ENCODE results near the gene DPF3. TPM values are rescaled to one million over a fixed set of nuclear protein-coding genes. Genes with fewer than 3 reads are reported as not detected.

DPF3 gene
- total RNA-seq, 2 donors from 2014 or later: 18.9 to 23.3 TPM

- intact Hi-C loops (cut with DNase I): no loop called here
- DNase-seq: no peak
- ATAC-seq: peak in 1 of 2 donors; percentile 55
Measured at GRCh38 chr14:72608391-72609204, 285.3 kb downstream of the DPF3 start.

- intact Hi-C loops (cut with DNase I): no loop called here
- ATAC-seq: no peak
- DNase-seq: no peak
Measured at GRCh38 chr14:72607386-72608130, 286.3 kb downstream of the DPF3 start.

GRCh38 chr14:72606879-72607278 is 287.0 kb downstream of the DPF3 start:
- DNase-seq (no peak), ATAC-seq (no peak)
- intact Hi-C loops (cut with DNase I): no loop called here

GRCh38 chr14:72605921-72606220 is 288.0 kb downstream of the DPF3 start:
- DNase-seq (no peak), ATAC-seq (no peak)
- intact Hi-C loops (cut with DNase I): no loop called here

- DNase-seq (no peak), ATAC-seq (no peak)
- intact Hi-C loops (cut with DNase I): no loop called here
Measured at GRCh38 chr14:72605096-72605920, 288.6 kb downstream of the DPF3 start.

GRCh38 chr14:72604133-72604532 is 289.8 kb downstream of the DPF3 start:
- intact Hi-C loops (cut with DNase I): no loop called here
- no peak for DNase-seq
- ATAC-seq: no peak

GRCh38 chr14:72603639-72604038 is 290.3 kb downstream of the DPF3 start:
- ATAC-seq (no peak), DNase-seq (no peak)
- intact Hi-C loops (cut with DNase I): no loop called here

- peak in 1 of 2 donors; percentile 51 for ATAC-seq
- DNase-seq: no peak
- intact Hi-C loops (cut with DNase I): no loop called here
Measured at GRCh38 chr14:72600551-72601330, 293.2 kb downstream of the DPF3 start.

GRCh38 chr14:72599579-72600470 is 294.1 kb downstream of the DPF3 start:
- DNase-seq: no peak
- no peak for ATAC-seq
- intact Hi-C loops (cut with DNase I): no loop called here

- DNase-seq (no peak), ATAC-seq (no peak)
- intact Hi-C loops (cut with DNase I): no loop called here
Measured at GRCh38 chr14:72598306-72598705, 295.6 kb downstream of the DPF3 start.

- intact Hi-C loops (cut with DNase I): no loop called here
- no peak for ATAC-seq
- no peak for DNase-seq
Measured at GRCh38 chr14:72597252-72598233, 296.4 kb downstream of the DPF3 start.

- intact Hi-C loops (cut with DNase I): no loop called here
- no peak for ATAC-seq
Measured at GRCh38 chr14:72595152-72595862, 298.6 kb downstream of the DPF3 start.

GRCh38 chr14:72594099-72594901 is 299.6 kb downstream of the DPF3 start:
- ATAC-seq (peak in 1 of 2 donors; percentile 61), DNase-seq (no peak)
- intact Hi-C loops (cut with DNase I): no loop called here

More at GRCh38 chr14:72595152-72595862, 298.6 kb downstream of the DPF3 start:
- DNase-seq: no peak

- ATAC-seq (no peak), DNase-seq (no peak)
- intact Hi-C loops (cut with DNase I): no loop called here
Measured at GRCh38 chr14:72591391-72591790, 302.5 kb downstream of the DPF3 start.

GRCh38 chr14:72590577-72590976 is 303.3 kb downstream of the DPF3 start:
- DNase-seq: no peak
- intact Hi-C loops (cut with DNase I): no loop called here
- no peak for ATAC-seq

- intact Hi-C loops (cut with DNase I): no loop called here
- ATAC-seq: no peak
- DNase-seq: no peak
Measured at GRCh38 chr14:72589652-72590051, 304.2 kb downstream of the DPF3 start.

Measured in left cardiac atrium (tissue), 4 donors.